Liver (tissue), 9 donors: ENCODE measurements around the gene SEMA5A. TPM values are rescaled to one million over a fixed set of nuclear protein-coding genes. Genes with fewer than 3 reads are reported as not detected.
A peak's percentile ranks its signal among the peaks of the same experiment; 100 is the strongest.

Source experiments
- DNase-seq: peaks from one replicate; pipeline ENCODE4 v3.0.0-alpha.2; 2017; ENCODE audit warnings: low spot score
- H3K27ac ChIP-seq, 2 donors: one replicate each; pipeline ENCODE4 v1.7.0; 2013; ENCODE audit warnings: inconsistent platforms in 2 of 2, low read length in 2 of 2, control low read depth in 1 of 2, low read depth in 1 of 2, mild to moderate bottlenecking in 1 of 2
- H3K27me3 ChIP-seq, 4 donors: one replicate each; pipeline versions ENCODE4 v1.6.1 to v1.7.0; 2013; ENCODE audit warnings: low read length in 3 of 4, inconsistent platforms in 1 of 4, mild to moderate bottlenecking in 1 of 4, moderate library complexity in 1 of 4; ENCODE audit not compliant: control insufficient read depth in 4 of 4, insufficient read depth in 4 of 4
- H3K36me3 ChIP-seq, 4 donors: one replicate each; pipeline versions ENCODE4 v1.6.1 to v1.7.0; 2013; ENCODE audit warnings: low read length in 3 of 4, mild to moderate bottlenecking in 3 of 4, low read depth in 1 of 4, moderate library complexity in 1 of 4; ENCODE audit not compliant: control insufficient read depth in 4 of 4, insufficient read depth in 3 of 4
- H3K4me1 ChIP-seq, 4 donors: one replicate each; pipeline versions ENCODE4 v1.6.1 to v1.7.0; 2013; ENCODE audit warnings: low read length in 3 of 4, mild to moderate bottlenecking in 3 of 4, moderate library complexity in 1 of 4; ENCODE audit not compliant: control insufficient read depth in 4 of 4, insufficient read depth in 4 of 4
- H3K4me3 ChIP-seq, 3 donors: one replicate each; pipeline versions ENCODE4 v1.6.1 to v1.7.0; 2013; ENCODE audit warnings: low read length in 3 of 3, control low read depth in 1 of 3, low read depth in 1 of 3, mild to moderate bottlenecking in 1 of 3
- H3K9ac ChIP-seq, 2 donors: one replicate each; pipeline ENCODE4 v1.7.0; 2013; ENCODE audit warnings: low read length in 2 of 2, mild to moderate bottlenecking in 2 of 2, moderate library complexity in 2 of 2, control low read depth in 1 of 2, low read depth in 1 of 2
- H3K9me3 ChIP-seq, 4 donors: one replicate each; pipeline versions ENCODE4 v1.6.1 to v1.7.0; 2013; ENCODE audit warnings: low read length in 3 of 4; ENCODE audit not compliant: control insufficient read depth in 4 of 4
- CTCF ChIP-seq: fragments of 150-350 bp; IDR thresholded peaks from 2 replicates; pipeline ENCODE4 v1.5.1; 2017; ENCODE audit warnings: improper control_type of control experiment, low read depth, low read length; ENCODE audit not compliant: missing input control
- EGR1 ChIP-seq, 2 donors: IDR thresholded peaks; 2 replicates each; pipeline ENCODE4 v1.6.1; 2016 to 2018; ENCODE audit warnings: antibody characterized with exemption in 2 of 2, low read depth in 2 of 2
- FOXA1 ChIP-seq: IDR thresholded peaks from 2 replicates; pipeline ENCODE4 v1.6.1; 2016; ENCODE audit warnings: antibody characterized with exemption
- GABPA ChIP-seq, 2 donors: IDR thresholded peaks in 1 of 2; conservative IDR thresholded peaks in 1 of 2; 2 replicates each; pipeline ENCODE4 v1.6.1; 2016; ENCODE audit warnings: antibody characterized with exemption in 2 of 2, mild to moderate bottlenecking in 1 of 2, moderate library complexity in 1 of 2
- HNF4A ChIP-seq, 2 donors: conservative IDR thresholded peaks; 2 replicates each; pipeline ENCODE4 v1.6.1; 2016; ENCODE audit warnings: antibody characterized with exemption in 2 of 2, mild to moderate bottlenecking in 2 of 2
- HNF4G ChIP-seq: IDR thresholded peaks from 2 replicates; pipeline ENCODE4 v1.6.1; 2016; ENCODE audit warnings: antibody characterized with exemption
- MAX ChIP-seq: IDR thresholded peaks from 2 replicates; pipeline ENCODE4 v1.6.1; 2016; ENCODE audit warnings: antibody characterized with exemption
- NR2F2 ChIP-seq: IDR thresholded peaks from 2 replicates; pipeline ENCODE4 v1.6.1; 2016; ENCODE audit warnings: antibody characterized with exemption
- RAD21 ChIP-seq, 2 donors: IDR thresholded peaks; 2 replicates each; pipeline ENCODE4 v1.6.1; 2016; ENCODE audit warnings: antibody characterized with exemption in 2 of 2, mild to moderate bottlenecking in 2 of 2
- REST ChIP-seq: IDR thresholded peaks from 2 replicates; pipeline ENCODE4 v1.6.1; 2016; ENCODE audit warnings: antibody characterized with exemption, mild to moderate bottlenecking
- RXRA ChIP-seq, 2 donors: IDR thresholded peaks; 2 replicates each; pipeline ENCODE4 v1.6.1; 2017 to 2018; ENCODE audit warnings: antibody characterized with exemption in 2 of 2, mild to moderate bottlenecking in 1 of 2
- SP1 ChIP-seq: IDR thresholded peaks from 2 replicates; pipeline ENCODE4 v1.6.1; 2018; ENCODE audit warnings: antibody characterized with exemption, mild to moderate bottlenecking
- TAF1 ChIP-seq: conservative IDR thresholded peaks from 2 replicates; pipeline ENCODE4 v1.6.1; 2016; ENCODE audit warnings: antibody characterized with exemption, mild to moderate bottlenecking
- YY1 ChIP-seq: IDR thresholded peaks from 2 replicates; pipeline ENCODE4 v1.6.1; 2016; ENCODE audit warnings: antibody characterized with exemption, mild to moderate bottlenecking
- ZBTB33 ChIP-seq: IDR thresholded peaks from 2 replicates; pipeline ENCODE4 v1.6.1; 2016; ENCODE audit warnings: antibody characterized with exemption
- WGBS: extraction: QIAGEN DNeasy Blood & Tissue Kit; methylation state at CpG from one replicate; pipeline ENCODE4 v1.1.7; 2013; 5-methylcytosine and 5-hydroxymethylcytosine counted together
- polyA plus RNA-seq, 2 donors: library from polyadenylated mRNA; stranded (reverse) in 1 of 2; unstranded in 1 of 2; fragments of 200-250 nt in 1 of 2; fragments of >200 nt in 1 of 2; fragmentation: Nextera tagmentation in 1 of 2; extraction: Ambion mirVana in 1 of 2; gene quantifications; one replicate each; pipeline versions ENCODE4 v1.2.1 to v1.2.3, GENCODE V29; 2013 to 2015
- total RNA-seq, 2 donors: library from RNA; depleted of rRNA; stranded (reverse); fragments of >200 nt; gene quantifications; one replicate each; pipeline ENCODE4 v1.2.3, GENCODE V29; 2014
- TF ChIP-seq, protein P1 (sequence below): IDR thresholded peaks from 2 replicates; pipeline ENCODE4 v1.6.1; 2016; ENCODE audit warnings: antibody characterized with exemption
- donor health status: healthy.
- donor health status: healthy.
- donor health status: healthy.
- donor health status: healthy.
- donor health status: healthy.

SEMA5A gene
- total and polyA plus RNA-seq, 4 donors: 1.1 to 5.8 (median 3.2) TPM

- no peaks in the 10 kb centered on the region for H3K27me3 ChIP-seq
- no peaks in the 10 kb centered on the region for H3K9me3 ChIP-seq
- H3K4me3 ChIP-seq: no peak overlapping the region
- 91% methylated on average over 7 of the region's 7 CpGs for WGBS
- DNase-seq: no peak
- no peaks in the 10 kb centered on the region for H3K36me3 ChIP-seq
- H3K27ac ChIP-seq: no peak overlapping the region
- no peak overlapping the region for H3K9ac ChIP-seq
- TF ChIP-seq NR2F2 (peak; percentile 10), GABPA (IDR thresholded peaks at IDR 0.05 in 1 of 2, conservative IDR thresholded peaks at IDR 0.05 in 1 of 2) (no peak)
- peaks cover 2 to 16% (median 8%) of the 10 kb centered on the region in 4 donors for H3K4me1 ChIP-seq
These were observed 12.1 kb downstream of the SEMA5A start for GRCh38 chr5:9533562-9534364.

DNA sequence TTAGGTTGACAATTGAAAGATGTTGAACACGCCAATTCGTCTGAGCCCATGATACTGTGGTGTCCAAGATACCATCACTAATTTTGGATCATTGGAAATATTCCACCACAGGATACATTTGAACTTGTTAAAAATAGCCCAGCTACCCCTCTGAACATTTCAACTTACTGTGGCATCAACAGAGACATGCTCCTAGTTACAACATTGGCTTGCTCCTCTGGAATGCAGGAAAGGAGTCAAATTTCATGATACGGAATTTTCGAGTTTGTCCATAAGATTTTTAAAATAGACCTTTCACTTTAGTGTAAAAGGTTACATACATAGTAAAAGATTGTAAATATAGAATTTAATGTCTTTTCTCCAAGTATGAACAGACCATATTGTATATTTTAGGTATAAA is 12.8 kb downstream of the SEMA5A start:
- Histone ChIP-seq H3K4me3 (no peak overlapping the region), H3K36me3 (no peaks in the 10 kb centered on the region), H3K27me3 (no peaks in the 10 kb centered on the region), H3K9me3 (no peaks in the 10 kb centered on the region), H3K27ac (no peak overlapping the region), H3K4me1 (peaks cover 2 to 18% (median 8%) of the 10 kb centered on the region in 4 donors), H3K9ac (no peak overlapping the region)
- DNase-seq: no peak
- TF ChIP-seq ZBTB33 (no peak), NR2F2 (no peak), RXRA (IDR thresholded peaks at IDR 0.05) (no peak), REST (no peak), MAX (no peak), SP1 (no peak), CTCF (no peak), HNF4A (conservative IDR thresholded peaks at IDR 0.05) (no peak), HNF4G (no peak), GABPA (IDR thresholded peaks at IDR 0.05 in 1 of 2, conservative IDR thresholded peaks at IDR 0.05 in 1 of 2) (no peak), YY1 (no peak), EGR1 (IDR thresholded peaks at IDR 0.05; ENCODE audit: low read depth in 2 of 2) (no peak), RAD21 (IDR thresholded peaks at IDR 0.05) (no peak), TAF1 (no peak), FOXA1 (no peak)
- TF ChIP-seq, protein P1, sequence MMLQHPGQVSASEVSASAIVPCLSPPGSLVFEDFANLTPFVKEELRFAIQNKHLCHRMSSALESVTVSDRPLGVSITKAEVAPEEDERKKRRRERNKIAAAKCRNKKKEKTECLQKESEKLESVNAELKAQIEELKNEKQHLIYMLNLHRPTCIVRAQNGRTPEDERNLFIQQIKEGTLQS: no peak
- WGBS: 79% methylated on average over 4 of the region's 4 CpGs
